GM12878 (cell line): ENCODE results near the gene VPS39. TPM values are rescaled to one million over a fixed set of nuclear protein-coding genes. Genes with fewer than 3 reads are reported as not detected.

Experiments
- ATAC-seq: fragments of 200-7000 bp; cut with Tn5 transposase; 3 replicates; pipeline ENCODE4 v1.9.1; 2020; ENCODE audit warnings: mild to moderate bottlenecking, moderate library complexity
- BruUV-seq: library from RNA; stranded (reverse); fragments of 400-500 nt; replicated peaks from 2 replicates; lab custom pipeline; 2021; lab: Mats Ljungman, UMichigan
- CTCF ChIA-PET: fragments of 300-600 bp; sonication (Branson Sonifier 250); formaldehyde crosslinking; extraction: SDS; loops from one replicate; lab custom pipeline; 2021; ENCODE audit warnings: inconsistent platforms; lab: Yijun Ruan, JAX
- POLR2A ChIA-PET: fragments of 350-600 bp; formaldehyde crosslinking; extraction: SDS; loops from one replicate; lab custom pipeline; 2021; ENCODE audit warnings: inconsistent platforms; lab: Charles Lee
- RAD21 ChIA-PET: fragments of 300-600 bp; sonication (Branson Sonifier 250); formaldehyde crosslinking; loops from one replicate; lab custom pipeline; 2023; ENCODE audit warnings: antibody characterized with exemption; ENCODE audit not compliant: unreplicated experiment; lab: Charles Lee
- SMC1A ChIA-PET: fragments of 300-600 bp; sonication (Branson Sonifier 250); formaldehyde crosslinking; loops from one replicate; lab custom pipeline; 2023; ENCODE audit not compliant: unreplicated experiment, uncharacterized antibody; lab: Charles Lee
- DNase-seq: peaks from one replicate; pipeline ENCODE4 v3.0.0-alpha.2; 2011; ENCODE audit warnings: low read depth, low spot score
- FAIRE-seq: peaks from 3 replicates; lab custom pipeline; 2011; peaks lifted over from hg19 to GRCh38; lab: Jason Lieb, UNC
- H2AFZ ChIP-seq: 2 replicates; pipeline ENCODE4 v1.6.0; 2011; ENCODE audit warnings: low read depth, low read length, control low read depth; ENCODE audit not compliant: control insufficient read depth
- H3K27ac ChIP-seq: 2 replicates; pipeline ENCODE4 v1.5.1; 2011; ENCODE audit warnings: control low read depth; ENCODE audit not compliant: control insufficient read depth, insufficient read depth
- H3K27me3 ChIP-seq, 2 experiments: replicated peaks in 1 of 2; 2 replicates each; pipeline versions ENCODE4 v1.6.0 to v1.6.1; 2011; ENCODE audit warnings: low read length in 1 of 2; ENCODE audit not compliant: control insufficient read depth in 2 of 2, insufficient read depth in 2 of 2
- H3K36me3 ChIP-seq, 2 experiments: 2 replicates each; pipeline ENCODE4 v1.5.1; 2011; ENCODE audit warnings: low read length in 1 of 2; ENCODE audit not compliant: control insufficient read depth in 2 of 2, insufficient read depth in 2 of 2
- H3K4me1 ChIP-seq: 2 replicates; pipeline ENCODE4 v1.6.1; 2011; ENCODE audit warnings: mild to moderate bottlenecking, low read length, moderate library complexity, mixed read lengths; ENCODE audit not compliant: control insufficient read depth, insufficient read depth
- H3K4me2 ChIP-seq: 2 replicates; pipeline ENCODE4 v1.6.0; 2011; ENCODE audit warnings: control low read depth; ENCODE audit not compliant: control insufficient read depth, insufficient read depth
- H3K4me3 ChIP-seq: fragments of 200-600 bp; sonication (generic); 2 replicates; pipeline ENCODE4 v1.5.1; 2016
- H3K79me2 ChIP-seq: 2 replicates; pipeline ENCODE4 v1.6.0; 2011; ENCODE audit warnings: low read length; ENCODE audit not compliant: control insufficient read depth, insufficient read depth
- H3K9ac ChIP-seq: 2 replicates; pipeline ENCODE4 v1.8.0; 2011; ENCODE audit warnings: low read length, control low read depth, mixed read lengths; ENCODE audit not compliant: control insufficient read depth, insufficient read depth
- H3K9me3 ChIP-seq: replicated peaks from 3 replicates; pipeline ENCODE4 v1.5.1; 2011; ENCODE audit warnings: mild to moderate bottlenecking, low read length; ENCODE audit not compliant: control insufficient read depth, insufficient read depth
- H4K20me1 ChIP-seq: 2 replicates; pipeline ENCODE4 v1.6.0; 2011; ENCODE audit not compliant: control insufficient read depth, insufficient read depth
- CTCF ChIP-seq, 3 experiments: IDR thresholded peaks in 2 of 3; conservative IDR thresholded peaks in 1 of 3; 2 replicates each; pipeline ENCODE4 v1.5.1; 2011; ENCODE audit warnings: low read depth in 3 of 3, low read length in 3 of 3, mild to moderate bottlenecking in 3 of 3, control low read depth in 2 of 3, moderate library complexity in 2 of 3, inconsistent platforms in 1 of 3, mixed read lengths in 1 of 3; ENCODE audit not compliant: control insufficient read depth in 2 of 3, insufficient read depth in 1 of 3; ENCODE audit errors: extremely low read depth in 1 of 3
- CUX1 ChIP-seq: IDR thresholded peaks from 2 replicates; pipeline ENCODE4 v1.6.1; 2012; ENCODE audit warnings: improper control_type of control experiment, low read depth, low read length; ENCODE audit not compliant: insufficient replicate concordance
- IRF4 ChIP-seq: IDR thresholded peaks from 2 replicates; pipeline ENCODE4 v1.6.1; 2011; ENCODE audit warnings: low read depth, low read length
- JUND ChIP-seq: IDR thresholded peaks from 2 replicates; pipeline ENCODE4 v1.6.1; 2012; ENCODE audit warnings: low read depth, mild to moderate bottlenecking, low read length, improper control_type of control experiment, moderate library complexity
- NFIC ChIP-seq: IDR thresholded peaks from 2 replicates; pipeline ENCODE4 v1.6.1; 2012; ENCODE audit warnings: low read depth, mild to moderate bottlenecking, inconsistent platforms, low read length, moderate library complexity
- PKNOX1 ChIP-seq: fragments of 450-650 bp; IDR thresholded peaks from 2 replicates; pipeline ENCODE4 v1.6.1; 2016; ENCODE audit warnings: mild to moderate bottlenecking
- PML ChIP-seq: IDR thresholded peaks from 2 replicates; pipeline ENCODE4 v1.6.1; 2012; ENCODE audit warnings: low read length, inconsistent platforms
- WRNIP1 ChIP-seq: IDR thresholded peaks from 2 replicates; pipeline ENCODE4 v1.6.1; 2011; ENCODE audit warnings: low read depth, low read length, improper control_type of control experiment, borderline replicate concordance
- ZNF384 ChIP-seq: IDR thresholded peaks from 2 replicates; pipeline ENCODE4 v1.6.1; 2012; ENCODE audit warnings: low read depth, mild to moderate bottlenecking, low read length, improper control_type of control experiment, borderline replicate concordance
- WGBS: methylation state at CpG from one replicate; pipeline ENCODE4 v1.1.6; 2016; ENCODE audit warnings: low lambda C conversion rate; ENCODE audit not compliant: insufficient replicate concordance, insufficient coverage; ENCODE audit errors: missing lambda C conversion rate; 5-methylcytosine and 5-hydroxymethylcytosine counted together
- in situ Hi-C: fragments of 300-500 bp; cut with MboI; formaldehyde crosslinking; loops from 9 replicates; pipeline ENCODE4 v1.14.3; 2018; ENCODE audit warnings: mixed read lengths
- intact Hi-C: fragments of 100-400 bp; cut with micrococcal nuclease; formaldehyde crosslinking; loops from one replicate; pipeline ENCODE4 v1.14.2; 2022; ENCODE audit not compliant: unreplicated experiment
- polyA plus RNA-seq, 11 experiments: library from polyadenylated mRNA; depleted of rRNA in 4 of 11; unstranded in 6 of 11; stranded (reverse) in 5 of 11; fragments of >200 nt; fragmentation: Nextera tagmentation in 4 of 11; fragmentation: Illumina TruSeq in 1 of 11; extraction: Ambion mirVana in 4 of 11; extraction: Trizol in 1 of 11; gene quantifications; 1 replicate in 1 of 11; 2 replicates in 10 of 11; pipeline versions ENCODE4 v1.2.1 to v1.2.3, GENCODE V29; 2011 to 2016; ENCODE audit warnings: inconsistent platforms in 2 of 11, missing spikeins in 2 of 11, low read depth in 1 of 11
- total RNA-seq, 4 experiments: library from RNA; depleted of rRNA in 3 of 4; stranded (reverse); fragments of >200 nt in 3 of 4; fragmentation: Illumina TruSeq in 1 of 4; extraction: Trizol in 1 of 4; gene quantifications; 2 replicates each; pipeline versions ENCODE4 v1.2.1 to v1.2.3, GENCODE V29; 2013 to 2021

The VPS39 gene
- total and polyA plus RNA-seq, 10 of the 15 experiments (the other 5 are each of a cell fraction or from before 2014, with no cell fraction given): 4.9 to 50.0 (median 36.2) TPM

- TF ChIP-seq CUX1: no peak
These were observed 88.7 kb downstream of the VPS39 start (continued) for GRCh38 chr15:42119446-42119760.

GRCh38 chr15:42118650-42119445 lies 89.3 kb downstream of the VPS39 start:
- H3K9ac ChIP-seq: no peak overlapping the region
- H3K4me3 ChIP-seq: no peak overlapping the region
- CTCF ChIA-PET: interaction anchor here (1.0 to 3.7 kb wide), 3 partner anchors 16 to 20 kb away, joined by 3 to 13 read pairs (median 4); no protein-coding TSS in a partner anchor
- no peaks in the 10 kb centered on the region for H4K20me1 ChIP-seq
- in situ Hi-C loops (no loop called here), intact Hi-C loops (no loop called here)
- no peak overlapping the region for H2AFZ ChIP-seq
- H3K79me2 ChIP-seq: no peaks in the 10 kb centered on the region
- H3K27ac ChIP-seq: no peak overlapping the region
- no peaks in the 10 kb centered on the region for H3K4me1 ChIP-seq
- no peaks in the 10 kb centered on the region; a peak in 1 of 4 replicates for H3K27me3 ChIP-seq
- SMC1A ChIA-PET: interaction anchor here (1.6 kb wide), 1 partner anchor 33 kb away, joined by 3 read pairs; no protein-coding TSS in a partner anchor
- RAD21 ChIA-PET: interaction anchor here (0.6 to 1.1 kb wide), 2 partner anchors 9 to 1365 kb away, joined by 4 read pairs; no protein-coding TSS in a partner anchor
- no TSS peak for BruUV-seq
- no peak for DNase-seq
- no peak for ATAC-seq
- WGBS: 44% methylated on average over 10 of the region's 10 CpGs
- H3K4me2 ChIP-seq: no peak overlapping the region
- POLR2A ChIA-PET: no interaction called here
- no peaks in the 10 kb centered on the region for H3K9me3 ChIP-seq
- FAIRE-seq: no peak
- no peaks in the 10 kb centered on the region for H3K36me3 ChIP-seq
- TF ChIP-seq PML: no peak
- TF ChIP-seq IRF4: no peak
- TF ChIP-seq JUND: no peak
- TF ChIP-seq PKNOX1: no peak
- TF ChIP-seq WRNIP1: no peak
- no peak for TF ChIP-seq ZNF384
- TF ChIP-seq CTCF (IDR thresholded peaks at IDR 0.05 in 2 of 3, conservative IDR thresholded peaks at IDR 0.05 in 1 of 3; ENCODE audit: control insufficient read depth in 2 of 3, extremely low read depth in 1 of 3, insufficient read depth in 1 of 3, low read depth in 3 of 3, low read length in 3 of 3): no peak
- no peak for TF ChIP-seq NFIC
